Jurkat, Clone E6-1 (cell line): ENCODE measurements around the gene PI4KB. TPM values are rescaled to one million over a fixed set of nuclear protein-coding genes. Genes with fewer than 3 reads are reported as not detected.
"Not testable (repeated sequence)": the region's sequence is repeated elsewhere in the genome, so short reads cannot be mapped to it uniquely, and the experiment has no call there.

Experiments
- DNase-seq: peaks from one replicate; pipeline ENCODE4 v3.0.0-alpha.2; 2011; ENCODE audit warnings: low read depth, low spot score
- H3K4me3 ChIP-seq: 2 replicates; pipeline ENCODE4 v1.5.1; 2011; ENCODE audit warnings: mild to moderate bottlenecking, low read length, control low read depth, moderate library complexity
- polyA plus RNA-seq: library from polyadenylated mRNA; unstranded; fragments of >200 nt; gene quantifications from one replicate; pipeline ENCODE4 v1.2.1, GENCODE V29; 2012; ENCODE audit warnings: missing spikeins; ENCODE audit not compliant: insufficient read length, insufficient read depth

The PI4KB gene
- 45.5 TPM for polyA plus RNA-seq

DNA sequence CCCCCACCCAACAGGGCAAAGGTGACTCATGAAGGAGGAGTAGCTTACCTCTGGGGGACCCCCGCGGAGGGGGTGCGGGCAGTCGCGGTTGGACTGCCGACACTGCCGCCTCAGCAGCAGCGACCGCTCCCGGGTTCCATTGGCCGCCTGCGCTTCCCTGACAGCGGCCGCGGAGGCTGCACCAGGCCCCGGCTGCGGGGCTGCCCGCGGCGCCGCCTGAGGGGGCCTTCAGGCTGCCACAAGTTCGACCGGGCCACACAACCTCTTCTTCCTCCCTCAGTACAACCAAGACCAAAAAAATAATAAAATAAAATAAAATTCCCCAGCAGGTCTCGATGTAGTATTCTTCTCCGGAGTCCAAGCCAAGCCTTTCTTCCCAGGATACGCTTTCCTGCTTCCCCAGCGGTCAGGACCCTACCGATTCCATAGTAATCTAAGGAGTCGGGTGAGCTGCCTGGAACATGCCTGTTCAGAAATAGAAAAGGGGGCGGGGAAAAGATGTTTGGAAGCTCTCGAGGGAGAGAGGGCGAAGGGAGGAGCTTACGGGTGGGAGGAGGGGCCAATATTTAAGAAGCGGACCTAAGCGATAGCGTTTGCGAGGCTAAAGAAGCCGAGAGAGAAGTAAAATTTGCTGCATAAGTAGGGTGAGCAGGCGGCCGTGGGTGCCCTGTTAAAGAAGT lies at the start of gene PI4KB:
Gene PI4KB (minus strand): TSS at position 194 of the 680 bp plus-strand sequence. CDS start 10,935 bp downstream, outside the sequence.
- H3K4me3 ChIP-seq, result peak within 1 kb of the TSS; percentile 90
- peak; percentile 97 for DNase-seq

DNA sequence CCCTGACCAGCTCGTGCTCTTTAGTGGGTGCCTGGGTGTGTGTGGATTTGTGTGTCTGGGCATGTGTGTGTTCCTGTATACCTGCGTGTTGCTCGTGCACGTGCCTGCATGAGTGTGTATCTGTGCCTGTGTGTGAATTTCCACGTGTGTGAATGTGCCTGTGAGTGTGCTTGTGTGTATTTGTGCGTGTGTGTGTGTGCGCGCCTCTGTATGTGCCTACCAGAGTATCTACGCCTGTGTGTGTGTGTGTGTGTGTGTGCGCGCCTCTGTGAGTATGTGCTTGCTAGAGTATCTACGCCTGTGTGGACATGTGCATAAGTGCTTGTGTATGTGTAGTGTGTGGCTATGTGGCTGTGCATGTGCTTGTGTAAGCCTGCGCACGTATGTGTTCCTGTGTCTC lies 46.0 kb upstream of the PI4KB start:
- no peak overlapping the region for H3K4me3 ChIP-seq
- DNase-seq, result no peak

DNA sequence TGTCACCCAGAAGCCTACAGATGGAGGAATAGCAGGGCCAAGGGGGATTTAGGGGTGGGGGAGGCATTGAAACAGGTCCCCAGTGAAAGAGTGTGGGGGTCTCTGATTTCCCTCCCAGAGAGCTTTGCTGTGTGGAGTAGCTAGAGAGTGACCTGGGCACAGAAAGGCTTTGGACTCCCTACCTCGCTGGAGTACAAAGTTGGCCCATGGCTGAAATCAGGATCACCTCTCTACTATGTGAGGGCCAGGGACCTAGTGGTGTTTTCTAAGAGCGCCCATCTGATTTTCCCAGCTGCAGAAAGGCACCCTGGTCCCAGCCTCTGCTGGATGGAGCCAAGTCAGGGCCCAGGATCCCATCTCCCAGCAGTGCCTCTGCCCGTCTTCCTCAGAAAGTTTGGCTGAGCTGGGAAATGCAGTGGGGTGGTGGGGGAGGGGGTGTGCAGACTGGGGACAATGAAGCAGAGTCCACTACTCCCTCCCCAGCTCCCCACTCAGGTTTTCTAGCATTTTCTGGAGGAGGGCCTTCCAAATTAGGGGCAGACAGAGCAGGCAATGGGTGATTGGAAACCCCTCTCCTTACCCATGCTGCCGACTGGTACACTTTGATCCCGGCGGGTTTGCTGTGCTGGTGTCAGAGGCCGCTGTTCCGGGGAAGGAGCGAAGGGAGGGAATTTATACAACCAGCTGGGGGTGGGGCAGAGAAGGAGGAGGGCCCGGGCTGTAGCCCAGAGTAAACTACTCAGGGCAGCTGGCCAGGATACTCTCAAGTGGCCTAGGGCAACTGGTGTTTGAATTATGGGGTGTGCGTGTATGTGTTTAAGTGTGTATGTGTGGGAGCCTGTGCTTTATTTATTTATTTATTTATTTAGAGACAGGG lies 45.1 kb upstream of the PI4KB start, which contains the start of gene SELENBP1:
Gene SELENBP1 (minus strand): TSS at position 648 of the 877 bp plus-strand sequence. CDS start 64 bp downstream, at position 584.
- DNase-seq, result no peak
- no peak within 1 kb of the TSS for H3K4me3 ChIP-seq

DNA sequence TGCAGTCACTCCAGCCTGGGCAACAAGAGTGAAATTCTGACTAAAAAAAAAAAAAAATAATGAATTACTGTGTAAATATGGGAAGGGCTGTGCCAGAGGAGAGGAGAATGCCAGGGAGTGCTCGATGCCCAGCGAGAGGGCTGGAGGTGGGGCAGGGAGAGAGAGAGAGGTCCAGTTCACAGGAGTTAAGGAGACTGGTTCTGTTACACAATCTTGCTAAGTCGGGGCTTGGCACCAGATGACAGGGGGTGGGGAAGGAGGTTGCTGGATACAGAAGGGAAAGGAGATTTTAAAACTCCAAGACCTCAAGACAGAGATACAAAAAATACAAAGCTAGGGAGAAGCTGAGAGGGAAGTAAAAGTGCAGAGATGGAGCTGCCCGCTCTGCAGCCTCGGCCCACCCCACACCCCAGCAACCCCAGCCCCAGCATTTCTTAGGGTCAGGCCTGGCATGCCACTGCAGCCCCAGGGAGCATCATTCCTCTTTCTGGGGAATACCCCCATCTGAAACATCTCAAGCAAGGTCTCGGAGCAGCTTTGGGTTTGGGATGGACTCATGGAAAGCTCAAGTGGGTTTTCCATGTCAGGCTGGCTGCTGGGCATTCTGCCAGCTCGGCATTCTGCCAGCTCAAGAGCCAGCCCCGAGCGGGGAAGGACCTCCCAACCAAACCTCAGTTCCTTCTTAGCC lies 44.3 kb upstream of the PI4KB start:
- no peak overlapping the region for H3K4me3 ChIP-seq
- no peak for DNase-seq

DNA sequence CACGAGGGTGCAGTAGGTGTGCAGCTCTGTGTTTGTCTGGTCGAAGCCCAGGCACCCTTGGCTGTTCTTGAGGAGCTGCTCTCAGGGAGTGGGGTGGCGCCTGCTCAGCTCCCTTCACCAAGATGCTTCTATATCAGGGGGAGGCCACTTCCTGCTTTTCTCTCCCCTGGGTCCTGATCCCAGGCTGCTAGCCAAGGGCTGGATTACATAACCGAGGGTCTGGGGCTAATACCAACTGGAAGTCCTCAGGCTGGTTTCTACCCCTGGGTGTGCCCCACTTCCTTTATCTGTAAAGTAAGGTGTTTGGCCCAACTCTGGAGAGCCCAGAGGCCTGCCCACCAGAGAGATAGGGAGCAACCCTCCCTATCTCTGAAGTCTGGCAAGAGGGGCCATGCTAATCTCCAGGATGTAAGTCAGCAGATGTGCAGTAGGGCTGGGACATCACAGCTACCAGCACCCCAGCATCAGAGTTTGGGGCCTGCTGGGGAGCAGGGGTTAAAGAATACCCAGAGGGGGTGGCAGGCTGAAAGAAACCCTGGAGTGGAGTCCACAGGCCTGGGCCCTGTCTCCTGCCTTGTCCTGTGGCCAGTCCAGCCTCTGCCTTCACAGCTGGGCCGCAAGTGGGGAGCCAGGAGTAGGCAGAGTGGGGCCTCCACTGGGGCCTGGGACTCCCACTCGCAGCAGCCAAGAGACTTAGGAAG lies 43.1 kb upstream of the PI4KB start:
- no peak overlapping the region for H3K4me3 ChIP-seq
- DNase-seq, result no peak

DNA sequence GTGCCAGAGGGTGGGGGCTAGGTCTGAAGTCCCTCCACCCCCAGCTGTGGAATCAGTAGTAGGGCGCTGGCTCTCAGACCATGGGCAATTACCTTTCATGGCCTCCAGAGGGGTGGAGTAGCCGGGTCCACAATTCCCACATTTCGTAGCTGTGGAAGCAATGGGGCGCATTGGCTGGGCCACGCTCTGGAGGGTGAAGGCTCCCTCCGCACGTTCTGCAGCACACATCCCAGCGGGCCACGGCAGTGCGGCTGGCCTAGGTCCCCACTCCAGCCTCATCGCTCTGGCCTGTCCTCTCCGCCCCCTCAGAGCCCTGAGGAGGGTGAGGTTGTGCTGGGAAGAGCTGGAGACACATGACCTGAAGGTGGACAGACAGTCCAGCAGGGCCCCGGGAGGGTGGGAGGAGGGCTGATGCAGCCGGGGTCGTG lies 42.4 kb upstream of the PI4KB start:
- no peak overlapping the region for H3K4me3 ChIP-seq
- no peak for DNase-seq

DNA sequence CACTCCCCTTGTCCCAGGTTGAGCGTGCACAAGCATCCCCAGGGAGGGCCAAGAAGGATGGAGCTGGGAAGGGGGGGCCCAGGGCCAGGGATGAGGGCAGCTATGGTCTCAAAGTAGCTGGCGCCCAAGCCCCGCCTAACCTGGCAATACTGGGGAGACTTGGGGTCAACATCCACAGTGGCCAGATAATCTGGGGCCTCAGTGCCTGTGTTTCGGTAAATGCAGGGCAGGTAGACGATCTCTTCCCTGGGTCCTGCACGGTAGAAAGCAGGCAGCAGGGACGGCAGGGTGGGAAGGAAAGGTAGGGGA lies 42.0 kb upstream of the PI4KB start:
- no peak for DNase-seq
- H3K4me3 ChIP-seq, result no peak overlapping the region

DNA sequence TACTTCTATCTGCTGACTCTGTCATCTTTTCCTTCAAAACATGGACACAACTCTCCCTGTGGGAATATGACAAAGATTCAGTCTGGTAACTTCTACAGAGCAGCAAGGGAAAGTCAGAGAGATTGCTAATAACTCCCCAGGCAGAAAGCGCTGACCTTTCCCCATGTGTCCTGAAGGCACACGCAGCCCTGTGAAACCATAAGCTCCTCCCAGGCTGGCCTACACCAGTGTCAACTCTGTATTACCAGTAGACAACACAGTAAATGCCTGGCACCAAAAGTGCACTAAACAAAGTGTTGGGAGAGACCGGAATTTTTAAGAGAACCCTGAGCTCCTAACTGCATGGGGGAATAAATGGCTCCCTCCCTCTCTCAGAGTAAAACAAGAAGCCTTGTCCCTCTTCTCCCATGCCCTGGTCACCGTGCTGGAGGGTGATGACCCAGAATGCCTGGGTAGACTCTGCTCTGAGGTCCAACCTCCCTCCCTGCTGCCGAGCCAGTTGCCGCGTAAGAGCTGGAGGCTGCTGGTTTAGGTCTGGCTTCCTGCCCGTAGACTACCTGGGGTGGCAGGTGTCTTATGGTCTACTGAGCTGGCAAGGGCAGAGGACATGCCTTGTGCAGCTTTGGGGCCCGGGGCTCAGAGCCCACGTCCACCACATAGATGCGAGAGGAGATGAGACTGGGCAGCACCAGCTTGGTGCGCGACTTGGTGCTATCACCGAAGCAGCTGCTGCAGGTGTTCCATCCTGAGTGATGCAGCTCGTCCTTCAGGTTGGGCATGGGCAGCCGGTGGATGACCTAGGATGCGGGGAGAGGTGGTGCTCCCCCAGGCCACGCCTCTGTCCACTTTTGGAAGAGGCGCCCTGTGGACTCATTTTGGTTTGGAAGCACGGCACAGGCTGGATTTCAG lies 41.4 kb upstream of the PI4KB start:
- DNase-seq, result no peak
- no peak overlapping the region for H3K4me3 ChIP-seq

DNA sequence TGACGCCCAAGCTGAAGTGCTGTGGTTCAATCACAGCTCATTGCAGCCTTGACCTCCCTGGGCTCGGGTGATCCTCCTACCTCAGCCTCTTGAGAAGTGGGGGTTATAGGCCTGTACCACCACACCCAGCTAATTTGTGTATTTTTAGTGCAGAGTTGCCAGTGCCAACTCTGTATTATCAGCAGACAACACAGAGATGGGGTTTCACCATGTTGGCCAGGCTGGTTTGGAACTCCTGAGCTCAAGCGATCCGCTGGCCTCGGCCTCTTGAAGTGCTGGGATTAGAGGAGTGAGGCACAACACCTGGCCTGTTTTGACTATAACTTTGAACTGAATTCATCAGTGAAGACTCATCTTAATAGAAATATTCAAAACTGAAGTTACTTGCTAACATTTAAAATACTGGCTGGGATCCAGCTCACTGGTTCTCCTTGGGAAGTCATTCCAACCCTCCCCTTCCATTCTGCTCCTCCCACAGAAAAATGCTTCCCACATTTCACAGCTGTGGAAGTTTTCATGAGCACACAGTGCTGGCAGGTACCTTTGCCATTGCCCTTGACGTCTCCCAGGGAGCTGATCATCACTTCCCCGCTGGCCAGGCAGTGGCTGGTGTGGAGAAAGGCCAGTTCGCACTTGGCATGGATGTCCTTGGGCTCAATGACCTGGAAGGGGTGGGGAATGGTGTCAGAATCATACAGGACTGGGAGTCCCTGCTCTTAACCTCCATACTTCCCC lies 40.6 kb upstream of the PI4KB start:
- H3K4me3 ChIP-seq, result no peak overlapping the region
- DNase-seq, result no peak

DNA sequence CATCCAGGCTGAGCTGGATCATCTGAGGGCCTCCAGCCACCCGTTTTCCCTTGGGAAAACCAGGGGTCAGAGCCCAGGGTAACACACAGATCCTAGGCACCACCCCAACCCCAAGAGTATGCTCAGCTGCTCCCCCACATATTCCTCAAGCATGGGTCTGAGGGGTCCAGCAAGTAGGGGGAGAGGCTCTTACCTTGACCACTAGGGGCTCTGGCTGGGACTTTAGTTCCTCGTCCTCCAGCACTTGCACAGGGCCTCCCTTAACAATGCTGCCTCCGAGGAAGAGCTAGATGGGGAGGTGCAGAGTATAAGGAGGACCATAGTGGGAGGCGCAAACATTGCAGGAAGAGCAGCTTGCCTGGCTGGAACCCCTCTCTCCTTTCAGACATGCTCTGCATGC lies 37.8 kb upstream of the PI4KB start:
- H3K4me3 ChIP-seq, result no peak overlapping the region
- DNase-seq, result no peak

DNA sequence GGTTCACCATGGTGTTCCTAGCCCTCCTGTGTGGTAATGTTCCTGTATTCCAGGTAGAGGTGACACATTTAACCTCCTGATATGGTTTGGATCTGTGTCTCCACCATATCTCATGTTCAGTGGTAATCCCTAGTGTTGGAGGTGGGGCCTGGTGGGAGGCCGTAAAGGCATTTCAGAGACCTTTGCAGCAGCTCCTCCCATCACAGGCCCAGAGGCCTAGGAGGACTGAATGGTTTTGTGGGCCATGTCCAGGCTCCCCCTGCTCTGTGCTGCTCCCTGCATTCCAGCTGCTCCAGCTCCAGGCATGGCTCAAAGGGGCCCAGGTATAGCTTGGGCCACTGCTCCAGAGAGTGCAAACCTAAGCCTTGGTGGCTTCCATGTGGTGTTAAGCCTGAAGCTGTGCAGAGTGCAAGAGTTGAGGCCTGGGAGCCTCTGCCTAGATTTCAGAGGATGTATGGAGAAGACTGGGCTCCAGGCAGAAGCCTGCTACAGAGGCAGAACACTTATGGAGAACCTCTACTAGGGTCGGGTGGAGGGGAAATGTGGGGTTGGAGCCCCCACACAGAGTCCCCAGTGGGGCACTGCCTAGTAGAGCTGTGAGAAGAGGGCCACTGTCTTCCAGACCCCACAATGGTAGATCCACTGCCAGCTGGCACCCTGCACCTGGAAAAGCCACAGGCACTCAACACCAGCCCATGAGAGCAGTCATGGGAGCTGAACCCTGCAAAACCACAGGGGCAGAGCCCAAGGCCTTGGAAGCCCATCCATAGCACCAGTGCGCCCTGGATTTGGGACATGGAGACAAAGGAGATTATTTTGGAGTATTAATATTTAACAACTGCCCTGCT lies 35.3 kb upstream of the PI4KB start:
- no peak for DNase-seq
- H3K4me3 ChIP-seq, result no peak overlapping the region

DNA sequence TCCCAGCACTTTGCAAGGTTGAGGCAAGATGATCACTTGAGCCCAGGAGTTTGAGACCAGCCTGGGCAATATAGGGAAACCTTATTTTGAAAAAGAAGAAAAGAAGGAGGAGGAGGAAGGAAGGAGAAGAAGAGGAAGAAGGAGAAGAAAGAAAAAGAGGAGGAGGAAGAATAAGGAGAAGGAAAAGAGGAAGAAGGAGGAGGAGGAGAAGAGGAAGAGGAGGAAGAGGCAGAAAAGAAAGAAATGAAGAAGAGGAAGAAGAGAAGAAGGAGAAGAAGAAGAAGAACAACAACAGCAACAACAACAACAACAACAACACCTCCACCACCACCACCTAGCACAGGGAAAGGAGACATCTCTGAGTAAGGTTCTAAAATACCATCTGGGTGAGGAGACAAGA lies 34.7 kb upstream of the PI4KB start:
- no peak overlapping the region for H3K4me3 ChIP-seq
- DNase-seq, result no peak

DNA sequence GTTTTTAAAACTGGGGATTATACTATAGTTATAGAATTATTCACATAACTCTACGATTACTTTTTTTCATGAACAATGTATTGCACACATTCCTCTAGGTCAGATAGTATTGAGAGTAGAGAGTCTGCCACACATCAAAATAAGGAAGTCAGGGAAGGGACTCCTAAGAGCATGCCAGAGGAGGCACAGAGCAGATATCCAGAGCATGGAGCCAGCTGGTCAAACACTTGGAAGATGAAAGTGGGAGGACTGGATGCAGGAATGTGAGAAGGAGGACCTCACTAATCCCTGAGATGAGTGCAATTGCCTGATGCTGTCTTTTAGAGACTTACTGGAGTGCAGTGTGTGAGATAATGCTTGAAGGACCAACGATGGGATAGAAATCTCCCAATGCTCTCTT lies 29.5 kb upstream of the PI4KB start:
- DNase-seq, result no peak
- H3K4me3 ChIP-seq, result no peak overlapping the region

DNA sequence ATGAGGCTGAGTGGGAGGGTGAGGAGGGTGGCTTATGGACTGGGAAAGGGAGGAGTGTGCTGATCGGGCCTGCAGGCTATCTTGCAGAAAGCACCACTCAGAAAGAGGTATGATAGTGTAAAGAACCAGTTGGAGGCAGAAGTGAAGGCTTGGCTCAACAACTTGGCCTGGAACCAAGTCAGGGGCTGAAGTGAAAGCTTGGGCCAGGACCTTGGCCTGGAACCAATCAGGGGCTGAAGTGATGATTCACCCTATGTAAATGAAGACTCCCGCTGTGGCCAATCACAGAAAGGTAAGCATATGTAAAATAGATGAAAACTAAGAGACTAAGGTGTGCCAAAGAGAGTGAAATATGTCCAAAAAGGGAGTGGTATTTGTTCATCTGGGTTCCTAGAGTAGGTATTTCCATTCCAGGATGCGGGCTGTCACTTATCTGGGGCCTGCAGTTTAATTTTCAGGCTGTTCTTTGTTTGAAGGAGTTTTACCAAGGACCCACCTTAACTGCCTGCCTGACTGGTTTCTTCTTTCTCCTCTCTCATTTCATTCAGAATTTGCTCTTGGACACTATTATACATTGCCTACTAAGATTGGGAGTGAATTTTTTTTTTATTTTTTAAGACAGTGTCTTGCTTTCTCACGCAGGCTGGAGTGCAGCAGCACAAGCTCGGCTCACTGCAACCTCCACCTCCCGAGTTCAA lies 25.0 kb upstream of the PI4KB start:
- H3K4me3 ChIP-seq, result no peak overlapping the region
- no peak for DNase-seq

DNA sequence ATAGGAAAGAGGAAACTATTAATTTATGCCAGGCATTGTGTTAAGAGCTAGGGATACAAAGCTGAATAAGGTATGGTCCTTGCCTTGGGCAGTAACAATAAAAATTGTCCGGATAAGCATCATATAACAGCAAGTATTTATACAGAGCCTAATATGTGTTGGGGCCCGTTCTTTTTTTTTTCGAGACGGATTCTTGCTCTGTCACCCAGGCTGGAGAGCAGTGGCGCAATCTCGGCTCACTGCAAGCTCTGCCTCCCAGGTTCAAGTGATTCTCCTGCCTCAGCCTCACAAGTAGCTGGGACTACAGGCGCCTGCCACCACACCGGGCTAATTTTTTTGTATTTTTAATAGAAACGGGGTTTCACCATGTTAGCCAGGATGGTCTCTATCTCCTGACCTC lies 23.1 kb upstream of the PI4KB start:
- not testable (repeated sequence) for DNase-seq, H3K4me3 ChIP-seq

DNA sequence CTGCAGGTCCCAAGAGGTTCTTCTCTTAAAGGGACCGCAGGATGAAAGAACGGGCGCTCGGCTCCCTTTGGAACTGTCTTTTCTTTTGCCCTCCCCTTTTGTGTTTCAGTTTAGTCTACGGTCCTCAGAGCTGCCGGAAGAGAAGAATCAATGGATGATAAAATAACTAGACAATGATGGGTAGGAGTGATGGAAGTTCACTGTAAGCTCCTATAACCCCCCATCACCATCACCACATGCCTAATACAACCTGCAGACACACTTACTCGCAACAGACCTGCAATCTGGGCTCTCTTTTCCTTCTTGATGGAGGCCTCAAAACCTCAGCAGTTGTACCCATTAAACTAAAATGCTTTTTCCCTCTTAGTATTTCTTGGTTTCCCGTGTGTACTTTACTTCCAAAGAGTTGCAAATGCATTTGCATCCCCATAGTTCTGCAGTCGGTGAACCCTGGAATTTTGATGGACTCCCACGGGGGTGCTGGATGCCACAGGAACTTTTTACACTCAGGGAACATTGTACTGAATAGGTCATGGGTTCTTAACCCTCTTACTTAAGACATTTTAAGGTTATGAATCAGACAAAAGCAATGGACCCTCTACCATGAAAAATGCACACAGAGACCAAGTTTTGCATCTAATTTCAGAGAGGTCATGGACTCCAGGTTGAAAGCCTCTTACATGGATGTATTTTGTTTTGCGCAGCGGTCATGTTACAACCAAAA lies 20.5 kb upstream of the PI4KB start:
- DNase-seq, result peak; percentile 10
- H3K4me3 ChIP-seq, result peak overlapping the region; percentile 80
